GM18867 (cell line): ENCODE measurements around the gene TAB3.
"Not testable (repeated sequence)": the region's sequence is repeated elsewhere in the genome, so short reads cannot be mapped to it uniquely, and the experiment has no call there.

Experiments
- ATAC-seq: cut with Tn5 transposase; IDR thresholded peaks from one replicate; pipeline ENCODE4 v1.9.1; 2021; ENCODE audit warnings: mild to moderate bottlenecking, moderate library complexity; ENCODE audit not compliant: unreplicated experiment

Gene TAB3

GRCh38 chrX:30822068-30822681, 66.9 kb downstream of the TAB3 start:
- ATAC-seq: peak; percentile 84

GRCh38 chrX:30821116-30821515, 67.9 kb downstream of the TAB3 start:
- no peak for ATAC-seq

GRCh38 chrX:30819080-30819479, 70.0 kb downstream of the TAB3 start:
- no peak for ATAC-seq

GRCh38 chrX:30816079-30816478, 73.0 kb downstream of the TAB3 start:
- no peak for ATAC-seq

GRCh38 chrX:30814978-30815377, 74.1 kb downstream of the TAB3 start:
- ATAC-seq: peak; percentile 42

- ATAC-seq: peak; percentile 98
Observed at GRCh38 chrX:30812326-30812725, 76.7 kb downstream of the TAB3 start.

GRCh38 chrX:30806187-30806728, 82.8 kb downstream of the TAB3 start:
- ATAC-seq: no peak

GRCh38 chrX:30804462-30804861, 84.6 kb downstream of the TAB3 start:
- no peak for ATAC-seq

GRCh38 chrX:30800901-30801300, 88.2 kb downstream of the TAB3 start:
- no peak for ATAC-seq

- no peak for ATAC-seq
Observed at GRCh38 chrX:30799327-30799726, 89.7 kb downstream of the TAB3 start.

GRCh38 chrX:30798810-30799209, 90.2 kb downstream of the TAB3 start:
- no peak for ATAC-seq

GRCh38 chrX:30797301-30797700, 91.8 kb downstream of the TAB3 start:
- not testable (repeated sequence) for ATAC-seq

- ATAC-seq: no peak
Observed at GRCh38 chrX:30795981-30796958, 92.8 kb downstream of the TAB3 start.

GRCh38 chrX:30794497-30794896, 94.6 kb downstream of the TAB3 start:
- no peak for ATAC-seq

- no peak for ATAC-seq
Observed at GRCh38 chrX:30793767-30794103, 95.3 kb downstream of the TAB3 start.

- no peak for ATAC-seq
Observed at GRCh38 chrX:30793075-30793766, 95.8 kb downstream of the TAB3 start.

- ATAC-seq: no peak
Observed at GRCh38 chrX:30791296-30792278, 97.5 kb downstream of the TAB3 start.

- no peak for ATAC-seq
Observed at GRCh38 chrX:30787012-30787411, 102.0 kb downstream of the TAB3 start.

GRCh38 chrX:30786374-30786773, 102.7 kb downstream of the TAB3 start:
- no peak for ATAC-seq
